GM19239 (cell line): Measurements from ENCODE around the gene MLPH.
"Not testable (repeated sequence)": the region's sequence is repeated elsewhere in the genome, so short reads cannot be mapped to it uniquely, and the experiment has no call there.

Experiments
- DNase-seq: peaks from one replicate; pipeline ENCODE4 v3.0.0; 2011; ENCODE audit warnings: low spot score; ENCODE audit not compliant: insufficient read length
- FAIRE-seq: peaks from 2 replicates; lab custom pipeline; 2011; peaks lifted over from hg19 to GRCh38; lab: Jason Lieb, UNC

The MLPH gene

GRCh38 chr2:237593036-237593435 is 106.0 kb downstream of the MLPH start:
- FAIRE-seq (no peak), DNase-seq (no peak)

- FAIRE-seq, result no peak
- DNase-seq, result no peak
Measured at GRCh38 chr2:237593596-237594320, 106.7 kb downstream of the MLPH start.

- DNase-seq (no peak), FAIRE-seq (no peak)
Measured at GRCh38 chr2:237594514-237594871, 107.4 kb downstream of the MLPH start.

GRCh38 chr2:237595829-237596519 is 108.9 kb downstream of the MLPH start:
- DNase-seq, FAIRE-seq: not testable (repeated sequence)

GRCh38 chr2:237596520-237597195 is 109.6 kb downstream of the MLPH start:
- DNase-seq, result no peak
- no peak for FAIRE-seq

- no peak for DNase-seq
- FAIRE-seq, result no peak
Measured at GRCh38 chr2:237597196-237598145, 110.4 kb downstream of the MLPH start.

- DNase-seq, result no peak
- no peak for FAIRE-seq
Measured at GRCh38 chr2:237598468-237599208, 111.6 kb downstream of the MLPH start.

GRCh38 chr2:237599465-237600110 is 112.5 kb downstream of the MLPH start:
- DNase-seq (no peak), FAIRE-seq (no peak)

- DNase-seq (no peak), FAIRE-seq (no peak)
Measured at GRCh38 chr2:237600205-237600846, 113.3 kb downstream of the MLPH start.

- DNase-seq, result no peak
- no peak for FAIRE-seq
Measured at GRCh38 chr2:237601453-237602116, 114.5 kb downstream of the MLPH start.

GRCh38 chr2:237602409-237602808 is 115.4 kb downstream of the MLPH start:
- no peak for FAIRE-seq
- DNase-seq, result no peak

GRCh38 chr2:237603049-237603717 is 116.1 kb downstream of the MLPH start:
- no peak for DNase-seq
- FAIRE-seq, result no peak

- FAIRE-seq (no peak), DNase-seq (no peak)
Measured at GRCh38 chr2:237603718-237604362, 116.8 kb downstream of the MLPH start.

- DNase-seq, result no peak
- FAIRE-seq, result no peak
Measured at GRCh38 chr2:237604391-237604790, 117.3 kb downstream of the MLPH start.
